HEK293 (cell line): ENCODE results near the gene CASKIN2.

Source experiments
- CTCF ChIA-PET: fragments of 350-600 bp; formaldehyde crosslinking; extraction: SDS; loops from one replicate; lab custom pipeline; 2021; ENCODE audit warnings: antibody characterized with exemption; lab: Yijun Ruan, JAX
- POLR2A ChIA-PET: fragments of 300-600 bp; formaldehyde crosslinking; extraction: SDS; loops from one replicate; lab custom pipeline; 2020; ENCODE audit warnings: antibody characterized with exemption, inconsistent platforms; lab: Yijun Ruan, JAX
- H3K27ac ChIP-seq: fragments of 200-500 bp; sonication (Bioruptor generic); 2 replicates; pipeline ENCODE4 v1.5.1; 2014; ENCODE audit warnings: low read depth, low read length, control low read depth, inconsistent platforms; ENCODE audit errors: extremely low read depth
- H3K36me3 ChIP-seq, 2 experiments: fragments of 200-500 bp in 1 of 2; sonication (Bioruptor generic) in 1 of 2; 1 replicate in 1 of 2; 2 replicates in 1 of 2; pipeline ENCODE4 v1.5.1; 2014 to 2017; ENCODE audit warnings: inconsistent platforms in 2 of 2, low read length in 2 of 2; ENCODE audit not compliant: control insufficient read depth in 2 of 2, insufficient read depth in 1 of 2
- H3K4me1 ChIP-seq: fragments of 200-500 bp; sonication (Bioruptor generic); 2 replicates; pipeline ENCODE4 v1.5.1; 2014; ENCODE audit warnings: mild to moderate bottlenecking, low read length, inconsistent platforms; ENCODE audit not compliant: control insufficient read depth, insufficient read depth
- H3K4me3 ChIP-seq: 2 replicates; pipeline ENCODE4 v1.5.1; 2011; ENCODE audit warnings: low read depth, mild to moderate bottlenecking, control low read depth, low read length, moderate library complexity
- H3K9me3 ChIP-seq: fragments of 200-500 bp; sonication (Bioruptor generic); 2 replicates; pipeline ENCODE4 v1.5.1; 2014; ENCODE audit warnings: low read depth, low read length, inconsistent platforms; ENCODE audit not compliant: control insufficient read depth, insufficient read depth
- EGR2 ChIP-seq: fragments of 450-650 bp; formaldehyde crosslinking; IDR thresholded peaks from 2 replicates; pipeline ENCODE4 v1.5.1; 2016; ENCODE audit warnings: low read depth, missing biosample characterization, missing genetic modification characterization
- OSR2 ChIP-seq: fragments of 450-650 bp; formaldehyde crosslinking; IDR thresholded peaks from 2 replicates; pipeline ENCODE4 v1.5.1; 2016; ENCODE audit warnings: missing biosample characterization, missing genetic modification characterization
- ZNF2 ChIP-seq: fragments of 450-650 bp; formaldehyde crosslinking; IDR thresholded peaks from 2 replicates; pipeline ENCODE4 v1.5.1; 2016; ENCODE audit warnings: missing biosample characterization, missing genetic modification characterization
- ZNF391 ChIP-seq: fragments of 450-650 bp; formaldehyde crosslinking; IDR thresholded peaks from 2 replicates; pipeline ENCODE4 v1.5.1; 2016; ENCODE audit warnings: low read depth, missing biosample characterization, missing genetic modification characterization, borderline replicate concordance
- ZNF549 ChIP-seq: fragments of 450-650 bp; IDR thresholded peaks from 2 replicates; pipeline ENCODE4 v1.5.1; 2018; ENCODE audit warnings: missing biosample characterization, missing genetic modification characterization, mild to moderate bottlenecking, inconsistent platforms, moderate library complexity
- ZNF571 ChIP-seq: fragments of 450-650 bp; formaldehyde crosslinking; IDR thresholded peaks from 2 replicates; pipeline ENCODE4 v1.5.0; 2017; ENCODE audit warnings: missing biosample characterization, missing genetic modification characterization
- ZNF660 ChIP-seq: fragments of 450-650 bp; IDR thresholded peaks from 2 replicates; pipeline ENCODE4 v1.5.1; 2018; ENCODE audit warnings: missing biosample characterization, mild to moderate bottlenecking, missing genetic modification characterization
- ZNF707 ChIP-seq: fragments of 450-650 bp; formaldehyde crosslinking; IDR thresholded peaks from 2 replicates; pipeline ENCODE4 v1.5.1; 2016; ENCODE audit warnings: missing biosample characterization, missing genetic modification characterization
- ZNF76 ChIP-seq: fragments of 450-650 bp; formaldehyde crosslinking; IDR thresholded peaks from 2 replicates; pipeline ENCODE4; 2016; ENCODE audit warnings: low read depth, missing biosample characterization, missing genetic modification characterization, borderline replicate concordance
- ZNF768 ChIP-seq: fragments of 450-650 bp; formaldehyde crosslinking; IDR thresholded peaks from 2 replicates; pipeline ENCODE4 v1.5.1; 2018; ENCODE audit warnings: missing biosample characterization, mild to moderate bottlenecking, missing genetic modification characterization
- ZNF777 ChIP-seq: fragments of 450-650 bp; formaldehyde crosslinking; IDR thresholded peaks from 2 replicates; pipeline ENCODE4 v1.5.1; 2017; ENCODE audit warnings: missing biosample characterization, missing genetic modification characterization, borderline replicate concordance
- ZNF830 ChIP-seq: fragments of 450-650 bp; IDR thresholded peaks from 2 replicates; pipeline ENCODE4 v1.5.0; 2018; ENCODE audit warnings: missing biosample characterization, missing genetic modification characterization, low read depth, mild to moderate bottlenecking, moderate library complexity
- ZSCAN30 ChIP-seq: fragments of 450-650 bp; IDR thresholded peaks from 2 replicates; pipeline ENCODE4 v1.5.1; 2018; ENCODE audit warnings: missing biosample characterization, mild to moderate bottlenecking, missing genetic modification characterization, moderate library complexity
- TF ChIP-seq, protein P1 (sequence below): fragments of 450-650 bp; formaldehyde crosslinking; IDR thresholded peaks from 2 replicates; pipeline ENCODE4 v1.5.1; 2016; ENCODE audit warnings: missing biosample characterization, missing genetic modification characterization
- TF ChIP-seq, protein P2 (sequence below): fragments of 450-650 bp; formaldehyde crosslinking; IDR thresholded peaks from 2 replicates; pipeline ENCODE4 v1.5.1; 2016; ENCODE audit warnings: missing biosample characterization, missing genetic modification characterization
- TF ChIP-seq, protein P3 (sequence below): fragments of 450-650 bp; formaldehyde crosslinking; IDR thresholded peaks from 2 replicates; pipeline ENCODE4 v1.5.1; 2017; ENCODE audit warnings: missing biosample characterization, missing genetic modification characterization
- TF ChIP-seq, protein P4 (sequence below): fragments of 450-650 bp; formaldehyde crosslinking; IDR thresholded peaks from 2 replicates; pipeline ENCODE4 v1.5.1; 2016; ENCODE audit warnings: missing biosample characterization, missing genetic modification characterization
- TF ChIP-seq, protein P5 (sequence below): fragments of 450-650 bp; formaldehyde crosslinking; conservative IDR thresholded peaks from 2 replicates; pipeline ENCODE4 v1.5.1; 2016; ENCODE audit warnings: low read depth, missing biosample characterization, missing genetic modification characterization
- TF ChIP-seq, protein P6 (sequence below): fragments of 450-650 bp; formaldehyde crosslinking; IDR thresholded peaks from 2 replicates; pipeline ENCODE4 v1.5.1; 2016; ENCODE audit warnings: missing biosample characterization, missing genetic modification characterization
- TF ChIP-seq, protein P7 (sequence below): fragments of 450-650 bp; formaldehyde crosslinking; IDR thresholded peaks from 2 replicates; pipeline ENCODE4 v1.5.1; 2016; ENCODE audit warnings: missing biosample characterization, missing genetic modification characterization

The CASKIN2 gene

DNA sequence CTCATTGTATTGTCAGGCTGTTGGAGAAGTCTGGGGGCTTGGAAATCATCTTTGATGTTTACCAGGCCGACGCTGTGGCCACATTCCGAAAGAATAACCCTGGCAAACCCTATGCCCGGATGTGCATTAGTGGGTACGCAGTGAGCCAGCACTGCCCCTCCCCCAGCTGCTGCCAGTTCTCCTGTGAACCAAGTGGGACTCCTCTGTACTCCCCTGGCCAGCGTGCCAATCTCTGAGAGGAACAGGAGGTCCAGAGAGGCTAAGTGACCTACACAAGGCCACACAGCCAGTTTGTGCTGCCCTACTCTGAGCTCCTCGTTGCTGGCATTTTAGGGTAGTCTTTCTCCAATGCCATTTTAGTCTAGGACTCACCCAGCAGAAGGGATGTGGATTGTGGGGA lies 8.3 kb upstream of the CASKIN2 start (continued):
- TF ChIP-seq, protein P1, sequence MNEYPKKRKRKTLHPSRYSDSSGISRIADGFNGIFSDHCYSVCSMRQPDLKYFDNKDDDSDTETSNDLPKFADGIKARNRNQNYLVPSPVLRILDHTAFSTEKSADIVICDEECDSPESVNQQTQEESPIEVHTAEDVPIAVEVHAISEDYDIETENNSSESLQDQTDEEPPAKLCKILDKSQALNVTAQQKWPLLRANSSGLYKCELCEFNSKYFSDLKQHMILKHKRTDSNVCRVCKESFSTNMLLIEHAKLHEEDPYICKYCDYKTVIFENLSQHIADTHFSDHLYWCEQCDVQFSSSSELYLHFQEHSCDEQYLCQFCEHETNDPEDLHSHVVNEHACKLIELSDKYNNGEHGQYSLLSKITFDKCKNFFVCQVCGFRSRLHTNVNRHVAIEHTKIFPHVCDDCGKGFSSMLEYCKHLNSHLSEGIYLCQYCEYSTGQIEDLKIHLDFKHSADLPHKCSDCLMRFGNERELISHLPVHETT (tag by site-specific recombination), result no peak
- TF ChIP-seq ZNF549 (tag by site-specific recombination) (no peak), ZSCAN30 (no peak), ZNF76 (no peak), ZNF777 (tag by site-specific recombination) (no peak), ZNF571 (no peak)
- TF ChIP-seq, protein P2, sequence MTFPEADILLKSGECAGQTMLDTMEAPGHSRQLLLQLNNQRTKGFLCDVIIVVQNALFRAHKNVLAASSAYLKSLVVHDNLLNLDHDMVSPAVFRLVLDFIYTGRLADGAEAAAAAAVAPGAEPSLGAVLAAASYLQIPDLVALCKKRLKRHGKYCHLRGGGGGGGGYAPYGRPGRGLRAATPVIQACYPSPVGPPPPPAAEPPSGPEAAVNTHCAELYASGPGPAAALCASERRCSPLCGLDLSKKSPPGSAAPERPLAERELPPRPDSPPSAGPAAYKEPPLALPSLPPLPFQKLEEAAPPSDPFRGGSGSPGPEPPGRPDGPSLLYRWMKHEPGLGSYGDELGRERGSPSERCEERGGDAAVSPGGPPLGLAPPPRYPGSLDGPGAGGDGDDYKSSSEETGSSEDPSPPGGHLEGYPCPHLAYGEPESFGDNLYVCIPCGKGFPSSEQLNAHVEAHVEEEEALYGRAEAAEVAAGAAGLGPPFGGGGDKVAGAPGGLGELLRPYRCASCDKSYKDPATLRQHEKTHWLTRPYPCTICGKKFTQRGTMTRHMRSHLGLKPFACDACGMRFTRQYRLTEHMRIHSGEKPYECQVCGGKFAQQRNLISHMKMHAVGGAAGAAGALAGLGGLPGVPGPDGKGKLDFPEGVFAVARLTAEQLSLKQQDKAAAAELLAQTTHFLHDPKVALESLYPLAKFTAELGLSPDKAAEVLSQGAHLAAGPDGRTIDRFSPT (tag by site-specific recombination), result no peak
- TF ChIP-seq, all 188 proteins: peak for 0

DNA sequence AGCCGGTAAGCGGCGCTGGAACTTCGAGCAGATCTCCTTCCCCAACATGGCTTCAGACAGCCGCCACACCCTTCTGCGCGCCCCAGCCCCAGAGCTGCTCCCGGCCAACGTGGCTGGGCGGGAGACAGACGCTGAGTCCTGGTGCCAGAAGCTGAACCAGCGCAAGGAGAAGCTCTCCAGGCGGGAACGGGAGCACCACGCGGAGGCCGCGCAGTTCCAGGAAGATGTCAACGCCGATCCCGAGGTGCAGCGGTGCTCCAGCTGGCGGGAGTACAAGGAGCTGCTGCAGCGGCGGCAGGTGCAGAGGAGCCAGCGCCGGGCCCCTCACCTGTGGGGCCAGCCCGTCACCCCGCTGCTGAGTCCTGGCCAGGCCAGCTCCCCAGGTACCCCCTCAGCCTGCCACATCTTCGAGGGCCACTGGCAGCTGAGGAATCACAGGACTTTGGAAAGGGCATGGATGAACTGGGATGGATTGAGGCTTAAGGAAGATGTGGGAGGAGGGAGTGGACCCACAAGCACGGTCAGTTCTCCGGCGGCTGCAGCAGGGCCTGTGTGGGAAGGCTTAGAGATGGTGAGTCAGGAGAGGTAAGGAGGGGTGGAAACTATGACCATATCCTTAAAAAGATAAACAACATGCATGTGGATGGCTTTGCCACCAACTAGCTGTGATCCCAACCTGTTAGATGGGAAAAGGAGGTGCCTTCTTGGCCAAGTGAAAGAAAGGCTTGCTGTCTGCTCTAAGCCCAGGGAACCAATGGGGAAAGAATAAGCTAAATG lies 6.8 kb upstream of the CASKIN2 start:
- H3K4me1 ChIP-seq, result peaks cover 5% of the 10 kb centered on the region
- no peak overlapping the region for H3K27ac ChIP-seq
- CTCF ChIA-PET, result interaction anchor here (0.5 to 1.6 kb wide), 7 partner anchors 8 to 1238 kb away, joined by 3 to 8 read pairs (median 3); partner anchors contain the start of gene SMIM5
- no peak overlapping the region for H3K4me3 ChIP-seq
- no peaks in the 10 kb centered on the region for H3K9me3 ChIP-seq
- H3K36me3 ChIP-seq, result peaks cover 13 to 59% of the 10 kb centered on the region in 2 experiments; a peak in 2 of 3 replicates
- POLR2A ChIA-PET, result interaction anchor here (0.6 kb wide), 1 partner anchor 201 kb away, joined by 3 read pairs; no protein-coding TSS in a partner anchor
- TF ChIP-seq ZNF2 (no peak), ZNF660 (tag by site-specific recombination) (no peak), ZNF830 (no peak), ZNF707 (tag by site-specific recombination) (no peak), ZNF391 (tag by site-specific recombination) (no peak), EGR2 (tag by site-specific recombination) (peak; percentile 58; the same call in 1 of the 2 replicates), OSR2 (tag by site-specific recombination) (no peak), ZNF768 (tag by site-specific recombination) (no peak)
- TF ChIP-seq, protein P3, sequence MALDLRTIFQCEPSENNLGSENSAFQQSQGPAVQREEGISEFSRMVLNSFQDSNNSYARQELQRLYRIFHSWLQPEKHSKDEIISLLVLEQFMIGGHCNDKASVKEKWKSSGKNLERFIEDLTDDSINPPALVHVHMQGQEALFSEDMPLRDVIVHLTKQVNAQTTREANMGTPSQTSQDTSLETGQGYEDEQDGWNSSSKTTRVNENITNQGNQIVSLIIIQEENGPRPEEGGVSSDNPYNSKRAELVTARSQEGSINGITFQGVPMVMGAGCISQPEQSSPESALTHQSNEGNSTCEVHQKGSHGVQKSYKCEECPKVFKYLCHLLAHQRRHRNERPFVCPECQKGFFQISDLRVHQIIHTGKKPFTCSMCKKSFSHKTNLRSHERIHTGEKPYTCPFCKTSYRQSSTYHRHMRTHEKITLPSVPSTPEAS (tag by site-specific recombination), result no peak
- TF ChIP-seq, protein P4, sequence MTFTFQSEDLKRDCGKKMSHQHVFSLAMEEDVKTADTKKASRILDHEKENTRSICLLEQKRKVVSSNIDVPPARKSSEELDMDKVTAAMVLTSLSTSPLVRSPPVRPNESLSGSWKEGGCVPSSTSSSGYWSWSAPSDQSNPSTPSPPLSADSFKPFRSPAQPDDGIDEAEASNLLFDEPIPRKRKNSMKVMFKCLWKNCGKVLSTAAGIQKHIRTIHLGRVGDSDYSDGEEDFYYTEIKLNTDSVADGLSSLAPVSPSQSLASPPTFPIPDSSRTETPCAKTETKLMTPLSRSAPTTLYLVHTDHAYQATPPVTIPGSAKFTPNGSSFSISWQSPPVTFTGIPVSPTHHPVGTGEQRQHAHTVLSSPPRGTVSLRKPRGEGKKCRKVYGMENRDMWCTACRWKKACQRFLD (tag by site-specific recombination), result no peak
- TF ChIP-seq, protein P5, sequence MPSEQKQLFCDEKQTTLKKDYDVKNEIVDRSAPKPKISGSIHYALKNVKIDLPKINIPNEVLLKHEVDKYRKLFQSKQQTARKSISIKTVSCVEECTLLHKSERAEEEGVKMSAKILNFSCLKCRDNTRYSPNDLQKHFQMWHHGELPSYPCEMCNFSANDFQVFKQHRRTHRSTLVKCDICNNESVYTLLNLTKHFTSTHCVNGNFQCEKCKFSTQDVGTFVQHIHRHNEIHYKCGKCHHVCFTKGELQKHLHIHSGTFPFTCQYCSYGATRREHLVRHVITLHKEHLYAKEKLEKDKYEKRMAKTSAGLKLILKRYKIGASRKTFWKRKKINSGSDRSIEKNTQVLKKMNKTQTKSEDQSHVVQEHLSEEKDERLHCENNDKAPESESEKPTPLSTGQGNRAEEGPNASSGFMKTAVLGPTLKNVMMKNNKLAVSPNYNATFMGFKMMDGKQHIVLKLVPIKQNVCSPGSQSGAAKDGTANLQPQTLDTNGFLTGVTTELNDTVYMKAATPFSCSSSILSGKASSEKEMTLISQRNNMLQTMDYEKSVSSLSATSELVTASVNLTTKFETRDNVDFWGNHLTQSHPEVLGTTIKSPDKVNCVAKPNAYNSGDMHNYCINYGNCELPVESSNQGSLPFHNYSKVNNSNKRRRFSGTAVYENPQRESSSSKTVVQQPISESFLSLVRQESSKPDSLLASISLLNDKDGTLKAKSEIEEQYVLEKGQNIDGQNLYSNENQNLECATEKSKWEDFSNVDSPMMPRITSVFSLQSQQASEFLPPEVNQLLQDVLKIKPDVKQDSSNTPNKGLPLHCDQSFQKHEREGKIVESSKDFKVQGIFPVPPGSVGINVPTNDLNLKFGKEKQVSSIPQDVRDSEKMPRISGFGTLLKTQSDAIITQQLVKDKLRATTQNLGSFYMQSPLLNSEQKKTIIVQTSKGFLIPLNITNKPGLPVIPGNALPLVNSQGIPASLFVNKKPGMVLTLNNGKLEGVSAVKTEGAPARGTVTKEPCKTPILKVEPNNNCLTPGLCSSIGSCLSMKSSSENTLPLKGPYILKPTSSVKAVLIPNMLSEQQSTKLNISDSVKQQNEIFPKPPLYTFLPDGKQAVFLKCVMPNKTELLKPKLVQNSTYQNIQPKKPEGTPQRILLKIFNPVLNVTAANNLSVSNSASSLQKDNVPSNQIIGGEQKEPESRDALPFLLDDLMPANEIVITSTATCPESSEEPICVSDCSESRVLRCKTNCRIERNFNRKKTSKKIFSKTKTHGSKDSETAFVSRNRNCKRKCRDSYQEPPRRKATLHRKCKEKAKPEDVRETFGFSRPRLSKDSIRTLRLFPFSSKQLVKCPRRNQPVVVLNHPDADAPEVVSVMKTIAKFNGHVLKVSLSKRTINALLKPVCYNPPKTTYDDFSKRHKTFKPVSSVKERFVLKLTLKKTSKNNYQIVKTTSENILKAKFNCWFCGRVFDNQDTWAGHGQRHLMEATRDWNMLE (tag by site-specific recombination), result no peak
- TF ChIP-seq, protein P6, sequence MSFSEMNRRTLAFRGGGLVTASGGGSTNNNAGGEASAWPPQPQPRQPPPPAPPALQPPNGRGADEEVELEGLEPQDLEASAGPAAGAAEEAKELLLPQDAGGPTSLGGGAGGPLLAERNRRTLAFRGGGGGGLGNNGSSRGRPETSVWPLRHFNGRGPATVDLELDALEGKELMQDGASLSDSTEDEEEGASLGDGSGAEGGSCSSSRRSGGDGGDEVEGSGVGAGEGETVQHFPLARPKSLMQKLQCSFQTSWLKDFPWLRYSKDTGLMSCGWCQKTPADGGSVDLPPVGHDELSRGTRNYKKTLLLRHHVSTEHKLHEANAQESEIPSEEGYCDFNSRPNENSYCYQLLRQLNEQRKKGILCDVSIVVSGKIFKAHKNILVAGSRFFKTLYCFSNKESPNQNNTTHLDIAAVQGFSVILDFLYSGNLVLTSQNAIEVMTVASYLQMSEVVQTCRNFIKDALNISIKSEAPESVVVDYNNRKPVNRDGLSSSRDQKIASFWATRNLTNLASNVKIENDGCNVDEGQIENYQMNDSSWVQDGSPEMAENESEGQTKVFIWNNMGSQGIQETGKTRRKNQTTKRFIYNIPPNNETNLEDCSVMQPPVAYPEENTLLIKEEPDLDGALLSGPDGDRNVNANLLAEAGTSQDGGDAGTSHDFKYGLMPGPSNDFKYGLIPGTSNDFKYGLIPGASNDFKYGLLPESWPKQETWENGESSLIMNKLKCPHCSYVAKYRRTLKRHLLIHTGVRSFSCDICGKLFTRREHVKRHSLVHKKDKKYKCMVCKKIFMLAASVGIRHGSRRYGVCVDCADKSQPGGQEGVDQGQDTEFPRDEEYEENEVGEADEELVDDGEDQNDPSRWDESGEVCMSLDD (tag by site-specific recombination), result no peak
- TF ChIP-seq, protein P7, sequence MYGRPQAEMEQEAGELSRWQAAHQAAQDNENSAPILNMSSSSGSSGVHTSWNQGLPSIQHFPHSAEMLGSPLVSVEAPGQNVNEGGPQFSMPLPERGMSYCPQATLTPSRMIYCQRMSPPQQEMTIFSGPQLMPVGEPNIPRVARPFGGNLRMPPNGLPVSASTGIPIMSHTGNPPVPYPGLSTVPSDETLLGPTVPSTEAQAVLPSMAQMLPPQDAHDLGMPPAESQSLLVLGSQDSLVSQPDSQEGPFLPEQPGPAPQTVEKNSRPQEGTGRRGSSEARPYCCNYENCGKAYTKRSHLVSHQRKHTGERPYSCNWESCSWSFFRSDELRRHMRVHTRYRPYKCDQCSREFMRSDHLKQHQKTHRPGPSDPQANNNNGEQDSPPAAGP (tag by site-specific recombination), result peak; percentile 57; the same call in 1 of the 2 replicates
